HG02885 (cell line): ENCODE data around the gene CYP51A1.
"Not testable (repeated sequence)": the region's sequence is repeated elsewhere in the genome, so short reads cannot be mapped to it uniquely, and the experiment has no call there.

Source experiments
- ATAC-seq: cut with Tn5 transposase; IDR thresholded peaks from one replicate; pipeline ENCODE4 v1.9.1; 2021; ENCODE audit warnings: mild to moderate bottlenecking; ENCODE audit not compliant: unreplicated experiment, poor library complexity

The CYP51A1 gene

GRCh38 chr7:92131764-92132330 lies 2.4 kb downstream of the CYP51A1 start:
- no peak for ATAC-seq

- no peak for ATAC-seq
Observed at GRCh38 chr7:92131093-92131492, 3.2 kb downstream of the CYP51A1 start.

- no peak for ATAC-seq
Observed at GRCh38 chr7:92121681-92122080, 12.6 kb downstream of the CYP51A1 start.

- ATAC-seq, result no peak
Observed at GRCh38 chr7:92119213-92119759, 15.0 kb downstream of the CYP51A1 start.

GRCh38 chr7:92116949-92117348 lies 17.3 kb downstream of the CYP51A1 start:
- ATAC-seq, result no peak

- ATAC-seq, result no peak
Observed at GRCh38 chr7:92115821-92116220, 18.5 kb downstream of the CYP51A1 start.

- ATAC-seq, result no peak
Observed at GRCh38 chr7:92110857-92111256, 23.4 kb downstream of the CYP51A1 start.

GRCh38 chr7:92108821-92109220 lies 25.5 kb downstream of the CYP51A1 start:
- no peak for ATAC-seq

GRCh38 chr7:92102862-92103261 lies 31.4 kb downstream of the CYP51A1 start:
- not testable (repeated sequence) for ATAC-seq

GRCh38 chr7:92100534-92100933 lies 33.7 kb downstream of the CYP51A1 start:
- no peak for ATAC-seq

GRCh38 chr7:92095380-92095779 lies 38.9 kb downstream of the CYP51A1 start:
- no peak for ATAC-seq

GRCh38 chr7:92092210-92092609 lies 42.1 kb downstream of the CYP51A1 start:
- ATAC-seq, result no peak

GRCh38 chr7:92088266-92088665 lies 46.0 kb downstream of the CYP51A1 start:
- no peak for ATAC-seq

- not testable (repeated sequence) for ATAC-seq
Observed at GRCh38 chr7:92083922-92084321, 50.4 kb downstream of the CYP51A1 start.

- no peak for ATAC-seq
Observed at GRCh38 chr7:92076509-92076908, 57.8 kb downstream of the CYP51A1 start.

- ATAC-seq, result peak; percentile 94
Observed at GRCh38 chr7:92075455-92076158, 58.7 kb downstream of the CYP51A1 start.

GRCh38 chr7:92072708-92073107 lies 61.6 kb downstream of the CYP51A1 start:
- no peak for ATAC-seq

GRCh38 chr7:92072121-92072520 lies 62.2 kb downstream of the CYP51A1 start:
- ATAC-seq, result no peak

- no peak for ATAC-seq
Observed at GRCh38 chr7:92071032-92071431, 63.2 kb downstream of the CYP51A1 start.

GRCh38 chr7:92064438-92065029 lies 69.7 kb downstream of the CYP51A1 start:
- ATAC-seq, result no peak
